Retinal pigment epithelial cell (primary cell): ENCODE measurements around the gene C1orf167.

Experiments used
- DNase-seq: peaks from one replicate; pipeline ENCODE4 v3.0.0-alpha.2; 2010; ENCODE audit warnings: low read depth
- H3K4me3 ChIP-seq: 2 replicates; pipeline ENCODE4 v1.5.1; 2011; ENCODE audit warnings: mild to moderate bottlenecking, low read length, control low read depth, moderate library complexity
- CTCF ChIP-seq: conservative IDR thresholded peaks from 2 replicates; pipeline ENCODE4 v1.5.1; 2011; ENCODE audit warnings: low read depth, low read length, control low read depth, inconsistent platforms

Gene C1orf167

GRCh38 chr1:11779715-11780379, 17.9 kb downstream of the C1orf167 start:
- no peak for TF ChIP-seq CTCF
- no peak overlapping the region for H3K4me3 ChIP-seq
- DNase-seq = no peak

GRCh38 chr1:11780380-11781147, 18.6 kb downstream of the C1orf167 start:
- H3K4me3 ChIP-seq = no peak overlapping the region
- TF ChIP-seq CTCF = no peak
- no peak for DNase-seq

- no peak for TF ChIP-seq CTCF
- H3K4me3 ChIP-seq = no peak overlapping the region
- no peak for DNase-seq
Measured at GRCh38 chr1:11781297-11781696, 19.3 kb downstream of the C1orf167 start.

GRCh38 chr1:11782127-11782708, 20.2 kb downstream of the C1orf167 start:
- H3K4me3 ChIP-seq = no peak overlapping the region
- DNase-seq = no peak
- TF ChIP-seq CTCF = no peak

- H3K4me3 ChIP-seq = no peak overlapping the region
- TF ChIP-seq CTCF = no peak
- no peak for DNase-seq
Measured at GRCh38 chr1:11783556-11783955, 21.6 kb downstream of the C1orf167 start.

- DNase-seq = no peak
- TF ChIP-seq CTCF = no peak
- H3K4me3 ChIP-seq = no peak overlapping the region
Measured at GRCh38 chr1:11784256-11784992, 22.4 kb downstream of the C1orf167 start.
